H1 (cell line): ENCODE data around the gene GNAO1. TPM values are rescaled to one million over a fixed set of nuclear protein-coding genes. Genes with fewer than 3 reads are reported as not detected.

Source experiments
- CTCF ChIA-PET: fragments of 300-600 bp; sonication (Branson Sonifier 250); formaldehyde crosslinking; loops from one replicate; lab custom pipeline; 2021; ENCODE audit not compliant: partially characterized antibody; lab: Charles Lee
- POLR2A ChIA-PET: fragments of 300-600 bp; sonication (Branson Sonifier 250); formaldehyde crosslinking; loops from one replicate; lab custom pipeline; 2021; ENCODE audit warnings: inconsistent platforms; ENCODE audit not compliant: partially characterized antibody; lab: Charles Lee
- DNase-seq, 2 experiments: peaks; one replicate each; pipeline versions ENCODE4 v3.0.0 to v3.0.0-alpha.2; 2010 to 2022; ENCODE audit warnings: low spot score in 2 of 2, low read depth in 1 of 2, mixed read lengths in 1 of 2
- FAIRE-seq: peaks from 2 replicates; lab custom pipeline; 2011; peaks lifted over from hg19 to GRCh38; lab: Jason Lieb, UNC
- H2AFZ ChIP-seq: 2 replicates; pipeline ENCODE4 v1.8.1; 2012; ENCODE audit warnings: low read length, inconsistent platforms
- H2AK5ac ChIP-seq: 2 replicates; pipeline ENCODE4 v1.6.1; 2013; ENCODE audit warnings: low read depth, low read length
- H2BK120ac ChIP-seq: replicated peaks from 2 replicates; pipeline ENCODE3; 2013; ENCODE audit warnings: low read depth, low read length, inconsistent platforms
- H2BK12ac ChIP-seq: 2 replicates; pipeline ENCODE4 v1.6.1; 2013; ENCODE audit warnings: low read depth, low read length
- H2BK15ac ChIP-seq: 2 replicates; pipeline ENCODE4 v1.6.1; 2013; ENCODE audit warnings: low read length
- H2BK20ac ChIP-seq: 2 replicates; pipeline ENCODE4 v1.6.1; 2013; ENCODE audit warnings: low read length
- H2BK5ac ChIP-seq: 2 replicates; pipeline ENCODE4 v1.6.1; 2013; ENCODE audit warnings: low read depth, low read length
- H3K14ac ChIP-seq: 2 replicates; pipeline ENCODE4 v1.6.1; 2013; ENCODE audit warnings: inconsistent platforms; ENCODE audit not compliant: insufficient read length
- H3K18ac ChIP-seq: 2 replicates; pipeline ENCODE4 v1.6.1; 2013; ENCODE audit warnings: low read length; ENCODE audit errors: extremely low read depth
- H3K23ac ChIP-seq: 2 replicates; pipeline ENCODE4 v1.6.1; 2013; ENCODE audit warnings: inconsistent platforms; ENCODE audit not compliant: insufficient read length
- H3K23me2 ChIP-seq: 2 replicates; pipeline ENCODE4 v1.6.1; 2013; ENCODE audit warnings: low read depth, low read length
- H3K27ac ChIP-seq: 2 replicates; pipeline ENCODE4 v1.6.1; 2011; ENCODE audit warnings: low read depth, low read length, inconsistent platforms
- H3K27me3 ChIP-seq, 4 experiments: replicated peaks in 1 of 4; 1 replicate in 1 of 4; 2 replicates in 3 of 4; pipeline versions ENCODE4 v1.6.1 to v1.8.1; 2011 to 2013; ENCODE audit warnings: low read length in 3 of 4, mild to moderate bottlenecking in 3 of 4, inconsistent platforms in 2 of 4, mixed read lengths in 2 of 4, moderate library complexity in 1 of 4; ENCODE audit not compliant: control insufficient read depth in 3 of 4, insufficient read depth in 3 of 4; ENCODE audit errors: extremely low read depth in 1 of 4
- H3K36me3 ChIP-seq, 4 experiments: 2 replicates each; pipeline versions ENCODE4 v1.6.1 to v1.8.1; 2011 to 2013; ENCODE audit warnings: mild to moderate bottlenecking in 4 of 4, low read length in 3 of 4, moderate library complexity in 2 of 4, control low read depth in 1 of 4, inconsistent platforms in 1 of 4; ENCODE audit not compliant: insufficient read depth in 4 of 4, control insufficient read depth in 2 of 4
- H3K4ac ChIP-seq: replicated peaks from 2 replicates; pipeline ENCODE3; 2013; ENCODE audit warnings: low read length, low read depth, mixed read lengths, inconsistent platforms; ENCODE audit not compliant: insufficient read length
- H3K4me1 ChIP-seq, 4 experiments: replicated peaks in 1 of 4; 1 replicate in 1 of 4; 2 replicates in 3 of 4; pipeline versions ENCODE4 v1.6.1 to v1.8.1; 2011 to 2013; ENCODE audit warnings: low read length in 3 of 4, inconsistent platforms in 2 of 4, mixed read lengths in 1 of 4; ENCODE audit not compliant: insufficient read depth in 4 of 4, control insufficient read depth in 3 of 4
- H3K4me2 ChIP-seq, 2 experiments: 2 replicates each; pipeline versions ENCODE4 v1.6.1 to v1.8.1; 2011 to 2013; ENCODE audit warnings: low read depth in 2 of 2, low read length in 2 of 2, control low read depth in 1 of 2, inconsistent platforms in 1 of 2, mild to moderate bottlenecking in 1 of 2; ENCODE audit not compliant: insufficient read depth in 1 of 2
- H3K4me3 ChIP-seq, 4 experiments: fragments of 200-600, 300-600 bp in 1 of 4; sonication (generic), shearing (Covaris generic), sonication (Bioruptor Twin) in 1 of 4; 2 replicates each; pipeline versions ENCODE4 v1.5.1 to v1.8.1; 2011 to 2016; ENCODE audit warnings: low read length in 4 of 4, low read depth in 3 of 4, control low read depth in 2 of 4, inconsistent platforms in 2 of 4, mild to moderate bottlenecking in 2 of 4, mixed read lengths in 1 of 4, moderate library complexity in 1 of 4; ENCODE audit not compliant: insufficient read depth in 2 of 4; ENCODE audit errors: extremely low read depth in 1 of 4
- H3K56ac ChIP-seq: replicated peaks from 2 replicates; pipeline ENCODE3; 2013; ENCODE audit warnings: low read depth, mild to moderate bottlenecking, mixed read lengths, low read length, inconsistent platforms; ENCODE audit not compliant: insufficient read length
- H3K79me1 ChIP-seq: 2 replicates; pipeline ENCODE4 v1.6.1; 2013; ENCODE audit warnings: low read depth, low read length, control low read depth
- H3K79me2 ChIP-seq, 2 experiments: 2 replicates each; pipeline versions ENCODE4 v1.6.1 to v1.8.1; 2012 to 2013; ENCODE audit warnings: low read length in 2 of 2, mild to moderate bottlenecking in 2 of 2, inconsistent platforms in 1 of 2; ENCODE audit not compliant: insufficient read depth in 2 of 2, control insufficient read depth in 1 of 2
- H3K9ac ChIP-seq, 4 experiments: replicated peaks in 1 of 4; 1 replicate in 1 of 4; 2 replicates in 3 of 4; pipeline versions ENCODE4 v1.6.1 to v1.8.1; 2011 to 2013; ENCODE audit warnings: low read depth in 3 of 4, low read length in 3 of 4, control low read depth in 2 of 4, mild to moderate bottlenecking in 2 of 4, moderate library complexity in 2 of 4, inconsistent platforms in 1 of 4; ENCODE audit errors: extremely low read depth in 1 of 4
- H3K9me3 ChIP-seq, 2 experiments: 2 replicates each; pipeline versions ENCODE4 v1.6.1 to v1.8.1; 2012 to 2013; ENCODE audit warnings: mild to moderate bottlenecking in 2 of 2, moderate library complexity in 2 of 2, control low read depth in 1 of 2, inconsistent platforms in 1 of 2, low read depth in 1 of 2, low read length in 1 of 2, mixed read lengths in 1 of 2; ENCODE audit not compliant: insufficient read depth in 2 of 2
- H4K20me1 ChIP-seq, 2 experiments: replicated peaks in 1 of 2; 2 replicates each; pipeline versions ENCODE3 to v1.8.1; 2011 to 2013; ENCODE audit warnings: inconsistent platforms in 2 of 2, low read length in 2 of 2, mild to moderate bottlenecking in 1 of 2; ENCODE audit not compliant: insufficient read depth in 2 of 2, control insufficient read depth in 1 of 2
- H4K5ac ChIP-seq: 2 replicates; pipeline ENCODE4 v1.6.1; 2013; ENCODE audit warnings: low read length, low read depth, mixed read lengths, inconsistent platforms; ENCODE audit not compliant: insufficient read length
- H4K8ac ChIP-seq: 2 replicates; pipeline ENCODE4 v1.8.0; 2013; ENCODE audit warnings: mild to moderate bottlenecking, moderate library complexity, low read length, inconsistent platforms; ENCODE audit not compliant: insufficient read depth; ENCODE audit errors: extremely low read depth
- H4K91ac ChIP-seq: replicated peaks from 2 replicates; pipeline ENCODE3; 2013; ENCODE audit warnings: low read length, mixed read lengths, inconsistent platforms; ENCODE audit not compliant: insufficient read length
- BRCA1 ChIP-seq: IDR thresholded peaks from 2 replicates; pipeline ENCODE4 v1.6.1; 2012; ENCODE audit warnings: low read depth, low read length, improper control_type of control experiment
- CEBPB ChIP-seq: IDR thresholded peaks from 2 replicates; pipeline ENCODE4 v1.6.1; 2012; ENCODE audit warnings: low read depth, low read length
- FOSL1 ChIP-seq: IDR thresholded peaks from 2 replicates; pipeline ENCODE4 v1.6.1; 2011; ENCODE audit warnings: mild to moderate bottlenecking, low read depth, low read length, moderate library complexity; ENCODE audit not compliant: insufficient read depth
- GABPA ChIP-seq: IDR thresholded peaks from 2 replicates; pipeline ENCODE4 v1.6.1; 2011; ENCODE audit warnings: mild to moderate bottlenecking, low read length, moderate library complexity, borderline replicate concordance; ENCODE audit not compliant: insufficient read depth
- JUN ChIP-seq: IDR thresholded peaks from 2 replicates; pipeline ENCODE4 v1.6.1; 2011; ENCODE audit warnings: low read depth, mild to moderate bottlenecking, improper control_type of control experiment, low read length
- JUND ChIP-seq: IDR thresholded peaks from 2 replicates; pipeline ENCODE4 v1.6.1; 2011; ENCODE audit warnings: mild to moderate bottlenecking, improper control_type of control experiment, low read length
- RBBP5 ChIP-seq: IDR thresholded peaks from 2 replicates; pipeline ENCODE4 v1.7.1; 2012; ENCODE audit warnings: low read depth, mild to moderate bottlenecking, inconsistent platforms, low read length, moderate library complexity, borderline replicate concordance
- SAP30 ChIP-seq: fragments of 300-600 bp; sonication (generic); IDR thresholded peaks from 2 replicates; pipeline ENCODE4 v1.7.1; 2012; ENCODE audit warnings: low read length, moderate library complexity, mild to moderate bottlenecking, inconsistent platforms; ENCODE audit not compliant: insufficient read depth, insufficient replicate concordance
- SIX5 ChIP-seq: IDR thresholded peaks from 2 replicates; pipeline ENCODE4 v1.6.1; 2011; ENCODE audit warnings: mild to moderate bottlenecking, low read depth, low read length
- SP2 ChIP-seq: IDR thresholded peaks from 2 replicates; pipeline ENCODE4 v1.6.1; 2012; ENCODE audit warnings: mild to moderate bottlenecking, low read length, inconsistent platforms
- WGBS, 2 experiments: shearing (Covaris generic) in 1 of 2; methylation state at CpG; one replicate each; pipeline versions ENCODE4 v1.1.6 to v1.1.7; 2013 to 2015; ENCODE audit warnings: low lambda C conversion rate in 2 of 2, mixed read lengths in 2 of 2, inconsistent platforms in 1 of 2, low coverage in 1 of 2, missing lambda C conversion rate in 1 of 2; ENCODE audit not compliant: insufficient replicate concordance in 2 of 2, insufficient coverage in 1 of 2, insufficient read length in 1 of 2; ENCODE audit errors: extremely low coverage in 1 of 2, missing lambda C conversion rate in 1 of 2; 5-methylcytosine and 5-hydroxymethylcytosine counted together
- polyA plus RNA-seq, 7 experiments: library from polyadenylated mRNA; depleted of rRNA in 3 of 7; stranded (reverse) in 5 of 7; unstranded in 2 of 7; fragments of >200 nt in 5 of 7; fragments of 200-250 nt in 2 of 7; gene quantifications; 1 replicate in 5 of 7; 2 replicates in 1 of 7; 4 replicates in 1 of 7; pipeline versions ENCODE4 v1.2.1 to v1.2.3, GENCODE V29; 2011 to 2013; ENCODE audit warnings: missing spikeins in 2 of 7, mixed read lengths in 2 of 7
- total RNA-seq: library from RNA; stranded (reverse); fragmentation: NEBNext Ultra II Directional; extraction: Animal tissue kit (Norgen Biotek cat#: 25700); gene quantifications from 2 replicates; pipeline ENCODE4 v1.2.1, GENCODE V29; 2021
- TF ChIP-seq, protein P1 (sequence below): IDR thresholded peaks from 2 replicates; pipeline ENCODE4 v1.6.1; 2011; ENCODE audit warnings: low read depth, mild to moderate bottlenecking, low read length; ENCODE audit not compliant: insufficient read depth

The GNAO1 gene
- total and polyA plus RNA-seq, 2 of the 8 experiments (the other 6 are each of a cell fraction or from before 2014, with no cell fraction given), result 6.7 to 34.4 TPM

DNA sequence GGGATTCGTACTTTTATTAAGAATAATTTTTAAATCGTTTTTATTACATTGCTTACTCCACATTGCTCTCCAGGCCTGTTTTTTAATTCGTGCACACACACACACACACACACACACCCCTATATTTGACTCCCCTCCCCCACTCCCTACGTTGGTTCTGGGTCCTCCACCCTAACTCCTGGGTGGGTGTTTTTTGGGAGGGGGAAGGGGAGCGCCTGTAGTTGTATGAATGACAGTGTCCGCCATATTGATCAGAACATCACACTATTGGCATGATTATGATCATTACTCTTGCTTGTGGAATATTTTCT lies 1.3 kb downstream of the GNAO1 start:
- H3K27ac ChIP-seq, result no peak overlapping the region
- H3K36me3 ChIP-seq, result no peaks in the 10 kb centered on the region
- no peak for DNase-seq
- peaks cover 4 to 8% of the 10 kb centered on the region in 2 experiments for H4K20me1 ChIP-seq
- peak overlapping the region; percentile 11 to 88 (median 58); a peak in 7 of 8 replicates for H3K4me3 ChIP-seq
- no peak overlapping the region for H2AFZ ChIP-seq
- peaks cover 0 to 22% of the 10 kb centered on the region in 2 experiments; a peak in 3 of 4 replicates for H3K79me2 ChIP-seq
- H2AK5ac ChIP-seq, result no peak overlapping the region
- H3K18ac ChIP-seq, result no peak overlapping the region
- H3K9ac ChIP-seq, result no peak overlapping the region
- H2BK20ac ChIP-seq, result no peak overlapping the region
- POLR2A ChIA-PET, result interaction anchor here (1.7 kb wide), 1 partner anchor 10 kb away, joined by 4 read pairs; no protein-coding TSS in a partner anchor
- CTCF ChIA-PET, result interaction anchor here (1.4 kb wide), 1 partner anchor 89 kb away, joined by 6 read pairs; no protein-coding TSS in a partner anchor
- H3K27me3 ChIP-seq, result peaks cover 0 to 31% (median 17%) of the 10 kb centered on the region in 4 experiments; a peak in 6 of 7 replicates
- no peak overlapping the region for H2BK120ac ChIP-seq
- H3K9me3 ChIP-seq, result no peaks in the 10 kb centered on the region
- H3K4ac ChIP-seq, result no peak overlapping the region
- H2BK12ac ChIP-seq, result no peak overlapping the region
- no peak overlapping the region for H3K23ac ChIP-seq
- H3K56ac ChIP-seq, result no peak overlapping the region
- H4K8ac ChIP-seq, result no peak overlapping the region
- H3K14ac ChIP-seq, result no peak overlapping the region
- H3K23me2 ChIP-seq, result peaks cover 17% of the 10 kb centered on the region; the same call in 1 of the 2 replicates
- 5% methylated on average over 6 of the region's 6 CpGs; no CpG with 5 or more reads in 1 of the 2 experiments for WGBS, 2 experiments
- H4K91ac ChIP-seq, result no peak overlapping the region
- no peak overlapping the region for H2BK5ac ChIP-seq
- FAIRE-seq, result no peak
- TF ChIP-seq CEBPB (no peak), RBBP5 (no peak), SIX5 (no peak), FOSL1 (no peak), SAP30 (no peak), JUN (no peak), JUND (no peak), BRCA1 (no peak), SP2 (no peak), GABPA (no peak)
- TF ChIP-seq, protein P1, sequence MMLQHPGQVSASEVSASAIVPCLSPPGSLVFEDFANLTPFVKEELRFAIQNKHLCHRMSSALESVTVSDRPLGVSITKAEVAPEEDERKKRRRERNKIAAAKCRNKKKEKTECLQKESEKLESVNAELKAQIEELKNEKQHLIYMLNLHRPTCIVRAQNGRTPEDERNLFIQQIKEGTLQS, result no peak
- H2BK15ac ChIP-seq, result 0 out of 2 replicates have a peak overlapping the region, but pooled peaks have one; percentile 29
- peaks cover 13 to 21% (median 18%) of the 10 kb centered on the region in 4 experiments for H3K4me1 ChIP-seq
- H3K79me1 ChIP-seq, result peaks cover 5% of the 10 kb centered on the region; the same call in 1 of the 2 replicates
- peak overlapping the region; percentile 69 to 94 for H3K4me2 ChIP-seq
- no peak overlapping the region for H4K5ac ChIP-seq
